ENCODE data around the gene OR6S1. TPM values are rescaled to one million over a fixed set of nuclear protein-coding genes. Genes with fewer than 3 reads are reported as not detected.

The OR6S1 gene
- total RNA-seq, 1 donor from 2014 or later = not detected

GRCh38 chr14:20592574-20592973 lies 48.9 kb downstream of the OR6S1 start:
- TF ChIP-seq CTCF (IDR thresholded peaks at IDR 0.05) = no peak
- H3K9me3 ChIP-seq = no peaks in the 10 kb centered on the region
- H3K4me3 ChIP-seq = no peak overlapping the region
- H3K4me1 ChIP-seq = no peaks in the 10 kb centered on the region
- H3K27me3 ChIP-seq (ENCODE audit: low read depth) = peaks cover 1% of the 10 kb centered on the region
- no peak overlapping the region for H3K27ac ChIP-seq
- no peaks in the 10 kb centered on the region for H3K36me3 ChIP-seq
- ATAC-seq (no peak), DNase-seq (no peak)
- intact Hi-C loops (cut with DNase I) = no loop called here

DNA sequence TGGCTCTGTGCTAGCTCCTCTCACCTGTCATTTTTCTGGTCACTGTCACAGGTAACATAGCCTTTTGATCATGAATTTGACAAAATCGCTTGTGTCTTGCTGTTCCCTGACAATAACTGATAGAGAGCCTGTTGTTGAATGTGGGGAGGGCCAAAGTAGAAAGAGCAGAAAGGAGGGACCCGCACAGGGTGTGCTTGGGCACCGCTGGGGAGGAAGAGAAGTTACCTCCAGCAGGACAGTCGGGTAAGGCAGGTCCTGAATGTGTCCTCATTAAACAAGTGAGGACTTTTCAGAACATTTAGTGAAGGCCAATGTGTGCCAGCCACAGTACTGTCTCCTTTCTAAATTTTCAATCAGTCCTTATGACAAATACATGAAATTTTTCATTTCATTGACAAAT lies 50.3 kb downstream of the OR6S1 start, which contains the start of gene RNASE12:
TSS of gene RNASE12 (minus strand) at position 142 of the 400 bp plus-strand sequence. CDS start 653 bp downstream, outside the sequence.
- TF ChIP-seq CTCF (IDR thresholded peaks at IDR 0.05) = no peak
- no peak within 1 kb of the TSS for H3K4me3 ChIP-seq
- H3K27me3 ChIP-seq (ENCODE audit: low read depth) = peaks cover 3% of the 10 kb centered on the region
- intact Hi-C loops (cut with DNase I) = no loop called here
- H3K27ac ChIP-seq = no peak within 1 kb of the TSS
- no peak for DNase-seq
- no peaks in the 10 kb centered on the region for H3K9me3 ChIP-seq
- no peaks in the 10 kb centered on the region for H3K4me1 ChIP-seq
- H3K36me3 ChIP-seq = no peaks in the 10 kb centered on the region
- ATAC-seq = no peak

Other genes starting within 250 kb of the OR6S1 start
- 53.6 TPM for gene TEP1, start 228.2 kb downstream of the OR6S1 start, total RNA-seq
- gene KLHL33, start 205.5 kb downstream of the OR6S1 start, total RNA-seq = 0.47 TPM
- gene OSGEP, start 186.9 kb downstream of the OR6S1 start, total RNA-seq = 32.6 TPM
- gene APEX1, start 186.5 kb downstream of the OR6S1 start, total RNA-seq = 103 TPM
- gene PIP4P1, start 180.3 kb downstream of the OR6S1 start, total RNA-seq = 37.7 TPM
- gene PNP, start 172.3 kb downstream of the OR6S1 start, total RNA-seq = 28.8 TPM
- gene RNASE10, start 136.2 kb downstream of the OR6S1 start, total RNA-seq = 0.44 TPM
- not detected for gene RNASE9, start 80.6 kb downstream of the OR6S1 start, total RNA-seq
- not detected for gene RNASE11, start 53.7 kb downstream of the OR6S1 start, total RNA-seq
- gene RNASE12, start 50.3 kb downstream of the OR6S1 start, total RNA-seq = not detected
- gene RNASE4, start 42.9 kb upstream of the OR6S1 start, total RNA-seq = 41.0 TPM
- 29.3 TPM for gene ANG, start 47.1 kb upstream of the OR6S1 start, total RNA-seq
- gene EDDM3A, start 104.2 kb upstream of the OR6S1 start, total RNA-seq = not detected
- not detected for gene EDDM3B, start 126.7 kb upstream of the OR6S1 start, total RNA-seq
- gene RNASE6, start 139.6 kb upstream of the OR6S1 start, total RNA-seq = 27.3 TPM
- gene RNASE1, start 161.2 kb upstream of the OR6S1 start, total RNA-seq = 694 TPM
- not detected for gene RNASE3, start 249.7 kb upstream of the OR6S1 start, total RNA-seq

All from lower lobe of right lung (tissue), 2 donors.